Measurements from ENCODE around the gene OGDH.

The OGDH gene

DNA sequence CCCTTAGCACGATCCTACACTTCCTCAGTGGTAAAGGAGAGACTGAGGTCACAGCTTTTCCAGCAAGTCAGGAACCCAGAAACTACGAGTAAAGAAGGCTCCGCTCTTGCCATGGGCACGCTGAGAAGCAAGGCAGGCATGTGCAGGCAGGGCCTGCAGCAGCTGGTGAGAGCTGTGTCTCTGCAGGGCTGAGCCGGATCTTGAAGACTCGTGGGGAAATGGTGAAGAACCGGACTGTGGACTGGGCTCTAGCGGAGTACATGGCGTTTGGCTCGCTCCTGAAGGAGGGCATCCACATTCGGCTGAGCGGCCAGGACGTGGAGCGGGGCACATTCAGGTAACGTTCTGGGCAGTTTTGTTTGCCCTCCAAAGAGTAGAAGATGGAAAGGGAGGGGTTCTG is 90.3 kb downstream of the OGDH start:
- TF ChIP-seq, protein P1, sequence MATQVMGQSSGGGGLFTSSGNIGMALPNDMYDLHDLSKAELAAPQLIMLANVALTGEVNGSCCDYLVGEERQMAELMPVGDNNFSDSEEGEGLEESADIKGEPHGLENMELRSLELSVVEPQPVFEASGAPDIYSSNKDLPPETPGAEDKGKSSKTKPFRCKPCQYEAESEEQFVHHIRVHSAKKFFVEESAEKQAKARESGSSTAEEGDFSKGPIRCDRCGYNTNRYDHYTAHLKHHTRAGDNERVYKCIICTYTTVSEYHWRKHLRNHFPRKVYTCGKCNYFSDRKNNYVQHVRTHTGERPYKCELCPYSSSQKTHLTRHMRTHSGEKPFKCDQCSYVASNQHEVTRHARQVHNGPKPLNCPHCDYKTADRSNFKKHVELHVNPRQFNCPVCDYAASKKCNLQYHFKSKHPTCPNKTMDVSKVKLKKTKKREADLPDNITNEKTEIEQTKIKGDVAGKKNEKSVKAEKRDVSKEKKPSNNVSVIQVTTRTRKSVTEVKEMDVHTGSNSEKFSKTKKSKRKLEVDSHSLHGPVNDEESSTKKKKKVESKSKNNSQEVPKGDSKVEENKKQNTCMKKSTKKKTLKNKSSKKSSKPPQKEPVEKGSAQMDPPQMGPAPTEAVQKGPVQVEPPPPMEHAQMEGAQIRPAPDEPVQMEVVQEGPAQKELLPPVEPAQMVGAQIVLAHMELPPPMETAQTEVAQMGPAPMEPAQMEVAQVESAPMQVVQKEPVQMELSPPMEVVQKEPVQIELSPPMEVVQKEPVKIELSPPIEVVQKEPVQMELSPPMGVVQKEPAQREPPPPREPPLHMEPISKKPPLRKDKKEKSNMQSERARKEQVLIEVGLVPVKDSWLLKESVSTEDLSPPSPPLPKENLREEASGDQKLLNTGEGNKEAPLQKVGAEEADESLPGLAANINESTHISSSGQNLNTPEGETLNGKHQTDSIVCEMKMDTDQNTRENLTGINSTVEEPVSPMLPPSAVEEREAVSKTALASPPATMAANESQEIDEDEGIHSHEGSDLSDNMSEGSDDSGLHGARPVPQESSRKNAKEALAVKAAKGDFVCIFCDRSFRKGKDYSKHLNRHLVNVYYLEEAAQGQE (IDR thresholded peaks at IDR 0.05; ENCODE audit: low read depth): no peak
- TF ChIP-seq EGR1 (IDR thresholded peaks at IDR 0.05) (no peak), NFIC (IDR thresholded peaks at IDR 0.05) (no peak), TAF1 (IDR thresholded peaks at IDR 0.05; ENCODE audit: low read depth) (no peak), CEBPB (IDR thresholded peaks at IDR 0.05) (no peak), CREB1 (IDR thresholded peaks at IDR 0.05; ENCODE audit: low read depth) (no peak), YY1 (IDR thresholded peaks at IDR 0.05; ENCODE audit: low read depth) (no peak), RAD21 (IDR thresholded peaks at IDR 0.05; ENCODE audit: low read depth) (no peak), EP300 (IDR thresholded peaks at IDR 0.05; ENCODE audit: borderline replicate concordance) (no peak), ZBTB7A (IDR thresholded peaks at IDR 0.05; ENCODE audit: low read depth) (no peak), TEAD4 (IDR thresholded peaks at IDR 0.05) (no peak), FOXM1 (IDR thresholded peaks at IDR 0.05; ENCODE audit: borderline replicate concordance, low read depth) (no peak)
- TF ChIP-seq, protein P2, sequence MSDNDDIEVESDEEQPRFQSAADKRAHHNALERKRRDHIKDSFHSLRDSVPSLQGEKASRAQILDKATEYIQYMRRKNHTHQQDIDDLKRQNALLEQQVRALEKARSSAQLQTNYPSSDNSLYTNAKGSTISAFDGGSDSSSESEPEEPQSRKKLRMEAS (IDR thresholded peaks at IDR 0.05): no peak

DNA sequence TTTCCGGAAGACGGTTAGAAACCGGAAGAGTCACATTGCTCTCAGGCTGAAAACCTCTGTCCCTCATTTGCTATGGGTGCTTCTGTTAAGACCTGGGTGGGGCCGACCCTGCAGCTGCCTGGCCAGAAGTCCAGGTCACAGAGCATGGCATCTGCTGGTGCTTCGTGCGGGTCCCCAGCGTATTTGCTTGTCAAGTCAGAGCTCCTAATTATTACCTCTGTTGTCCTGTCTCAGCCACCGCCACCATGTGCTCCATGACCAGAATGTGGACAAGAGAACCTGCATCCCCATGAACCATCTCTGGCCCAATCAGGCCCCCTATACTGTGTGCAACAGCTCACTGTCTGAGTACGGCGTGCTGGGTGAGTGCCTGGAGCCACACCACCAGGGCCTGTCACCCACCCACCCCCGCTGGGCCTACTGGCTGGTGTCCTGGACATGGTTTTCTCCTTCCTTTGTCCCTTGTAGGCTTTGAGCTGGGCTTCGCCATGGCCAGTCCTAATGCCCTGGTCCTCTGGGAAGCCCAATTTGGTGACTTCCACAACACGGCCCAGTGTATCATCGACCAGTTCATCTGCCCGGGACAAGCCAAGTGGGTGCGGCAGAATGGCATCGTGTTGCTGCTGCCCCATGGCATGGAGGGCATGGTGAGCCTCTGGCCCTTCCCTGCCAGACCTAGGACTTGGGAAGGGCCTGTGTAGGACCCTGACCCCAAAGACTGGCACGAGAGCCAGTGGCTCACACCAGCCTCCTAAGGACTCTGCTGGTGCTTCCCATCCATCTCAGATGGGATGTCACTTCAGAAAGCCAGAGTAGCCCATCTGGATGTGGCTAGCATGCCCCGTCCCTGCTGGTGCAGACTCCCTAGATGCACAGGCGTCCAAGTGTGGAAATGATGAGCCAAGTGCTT is 91.0 kb downstream of the OGDH start:
- TF ChIP-seq, protein P1 (IDR thresholded peaks at IDR 0.05; ENCODE audit: low read depth): no peak
- no peak for TF ChIP-seq NFIC (IDR thresholded peaks at IDR 0.05)
- no peak for TF ChIP-seq EP300 (IDR thresholded peaks at IDR 0.05; ENCODE audit: borderline replicate concordance)
- TF ChIP-seq CREB1 (IDR thresholded peaks at IDR 0.05; ENCODE audit: low read depth): no peak
- TF ChIP-seq TCF12 (IDR thresholded peaks at IDR 0.05; ENCODE audit: low read depth): no peak
- TF ChIP-seq CEBPB (IDR thresholded peaks at IDR 0.05): no peak
- no peak for TF ChIP-seq RAD21 (IDR thresholded peaks at IDR 0.05; ENCODE audit: low read depth)
- TF ChIP-seq, protein P3, sequence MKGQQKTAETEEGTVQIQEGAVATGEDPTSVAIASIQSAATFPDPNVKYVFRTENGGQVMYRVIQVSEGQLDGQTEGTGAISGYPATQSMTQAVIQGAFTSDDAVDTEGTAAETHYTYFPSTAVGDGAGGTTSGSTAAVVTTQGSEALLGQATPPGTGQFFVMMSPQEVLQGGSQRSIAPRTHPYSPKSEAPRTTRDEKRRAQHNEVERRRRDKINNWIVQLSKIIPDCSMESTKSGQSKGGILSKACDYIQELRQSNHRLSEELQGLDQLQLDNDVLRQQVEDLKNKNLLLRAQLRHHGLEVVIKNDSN (IDR thresholded peaks at IDR 0.05): no peak
- TF ChIP-seq ZBTB7A (IDR thresholded peaks at IDR 0.05; ENCODE audit: low read depth): no peak
- TF ChIP-seq EGR1 (IDR thresholded peaks at IDR 0.05): no peak
- TF ChIP-seq YY1 (IDR thresholded peaks at IDR 0.05; ENCODE audit: low read depth): no peak
- no peak for TF ChIP-seq TAF1 (IDR thresholded peaks at IDR 0.05; ENCODE audit: low read depth)
- TF ChIP-seq TEAD4 (IDR thresholded peaks at IDR 0.05): no peak
- TF ChIP-seq, protein P2 (IDR thresholded peaks at IDR 0.05): no peak
- TF ChIP-seq FOXM1 (IDR thresholded peaks at IDR 0.05; ENCODE audit: borderline replicate concordance, low read depth): no peak

DNA sequence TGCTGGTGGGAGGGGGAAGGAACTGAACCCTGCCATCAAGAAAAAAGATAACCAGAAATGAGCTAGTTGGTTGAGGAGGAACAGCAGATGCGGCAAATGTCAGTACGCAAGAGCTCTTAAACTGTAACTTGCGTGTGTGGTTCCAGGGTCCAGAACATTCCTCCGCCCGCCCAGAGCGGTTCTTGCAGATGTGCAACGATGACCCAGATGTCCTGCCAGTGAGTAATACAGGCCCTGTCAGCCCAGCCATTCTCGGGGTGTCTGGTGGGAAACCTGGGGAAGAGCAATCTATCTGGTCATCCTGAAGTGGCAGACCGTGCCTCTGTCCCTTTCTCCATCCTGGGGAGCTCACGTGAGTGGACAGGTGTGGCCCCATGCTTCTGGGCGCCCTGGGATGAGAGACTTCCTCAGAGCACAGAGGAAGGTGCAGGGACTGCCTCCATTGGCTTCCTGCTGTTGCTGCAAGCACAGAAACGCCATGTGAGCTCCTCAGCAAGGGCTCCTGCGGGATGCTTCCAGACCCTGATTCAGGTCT is 91.7 kb downstream of the OGDH start:
- TF ChIP-seq, protein P2 (IDR thresholded peaks at IDR 0.05): no peak
- TF ChIP-seq, protein P1 (IDR thresholded peaks at IDR 0.05; ENCODE audit: low read depth): no peak
- TF ChIP-seq ZBTB7A (IDR thresholded peaks at IDR 0.05; ENCODE audit: low read depth) (no peak), YY1 (IDR thresholded peaks at IDR 0.05; ENCODE audit: low read depth) (no peak), FOXM1 (IDR thresholded peaks at IDR 0.05; ENCODE audit: borderline replicate concordance, low read depth) (no peak), EP300 (IDR thresholded peaks at IDR 0.05; ENCODE audit: borderline replicate concordance) (no peak), EGR1 (IDR thresholded peaks at IDR 0.05) (no peak), TCF12 (IDR thresholded peaks at IDR 0.05; ENCODE audit: low read depth) (no peak), TAF1 (IDR thresholded peaks at IDR 0.05; ENCODE audit: low read depth) (no peak), CREB1 (IDR thresholded peaks at IDR 0.05; ENCODE audit: low read depth) (no peak), NFIC (IDR thresholded peaks at IDR 0.05) (no peak), TEAD4 (IDR thresholded peaks at IDR 0.05) (no peak), CEBPB (IDR thresholded peaks at IDR 0.05) (no peak), RAD21 (IDR thresholded peaks at IDR 0.05; ENCODE audit: low read depth) (no peak)
- TF ChIP-seq, protein P3 (IDR thresholded peaks at IDR 0.05): no peak
